ENCODE results near the gene WNT4.
A peak's percentile ranks its signal among the peaks of the same experiment; 100 is the strongest.

WNT4 gene

GRCh38 chr1:22143065-22144033, at the start of gene WNT4:
TSS of gene WNT4 (minus strand) at chr1:22143097. CDS start at chr1:22142922, 175 bp downstream.
- DNase-seq (ENCODE audit: low read depth), result no peak

GRCh38 chr1:22190731-22191130, 47.8 kb upstream of the WNT4 start:
- DNase-seq (ENCODE audit: low read depth), result no peak

- DNase-seq (ENCODE audit: low read depth), result no peak
Measured at GRCh38 chr1:22190251-22190650, 47.4 kb upstream of the WNT4 start.

DNA sequence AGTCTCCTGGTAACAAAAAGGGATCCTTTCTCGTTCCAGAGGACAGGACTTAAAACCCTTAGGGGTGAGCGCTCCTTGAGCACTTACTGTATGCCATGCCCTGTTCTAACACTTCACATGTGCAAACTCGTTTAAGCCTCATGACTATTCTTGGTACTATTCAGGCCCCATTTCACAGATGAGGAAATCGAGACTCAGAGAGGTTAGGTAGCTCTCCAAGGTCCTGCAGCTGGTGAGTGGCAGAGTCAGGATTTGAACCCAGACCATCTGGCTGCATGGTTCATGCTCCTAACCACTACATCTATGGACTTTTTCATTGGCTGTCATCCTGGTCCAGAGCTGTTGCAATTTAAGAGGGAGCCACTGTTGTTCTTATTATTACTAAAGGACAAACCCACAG, 46.7 kb upstream of the WNT4 start:
- no peak for DNase-seq (ENCODE audit: low read depth)

DNA sequence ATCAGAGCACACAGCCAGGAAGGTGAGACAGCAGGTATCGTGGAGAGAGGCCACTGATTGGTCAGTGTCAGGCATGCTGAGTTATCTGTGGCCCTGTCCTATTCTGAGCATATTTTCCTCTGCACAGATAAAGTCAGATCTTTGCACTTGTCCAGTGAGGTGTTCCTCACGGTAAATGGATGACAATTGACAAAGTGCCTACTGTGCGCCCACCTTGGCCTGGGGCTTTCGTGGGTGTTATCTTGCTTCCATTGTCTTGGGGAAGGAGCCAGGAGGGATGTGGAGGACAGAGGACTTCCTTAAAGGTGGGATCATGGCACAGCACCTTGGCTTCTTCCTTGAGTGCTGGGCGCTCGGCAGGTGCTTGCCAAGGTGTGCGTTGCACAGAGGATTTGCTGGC, 46.0 kb upstream of the WNT4 start:
- DNase-seq (ENCODE audit: low read depth), result no peak

DNA sequence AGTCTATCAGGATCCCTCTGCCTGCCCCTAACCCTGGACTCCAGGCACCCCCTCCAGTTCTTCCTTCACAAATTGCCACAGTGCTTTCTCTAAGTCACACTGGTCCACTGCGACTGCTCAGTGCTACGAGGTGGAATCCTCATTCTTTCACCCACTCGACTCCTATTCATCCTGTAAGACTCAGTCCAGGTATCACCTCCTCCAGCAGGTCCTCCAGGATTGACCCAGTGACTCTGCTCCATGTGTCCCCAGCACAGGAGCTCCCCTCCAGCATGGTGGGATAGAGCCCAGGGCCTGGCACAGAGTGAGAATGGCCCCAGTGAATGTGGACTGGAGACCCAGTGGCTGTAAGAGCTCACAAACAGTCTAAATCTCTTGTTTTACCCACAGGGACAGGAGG, 45.5 kb upstream of the WNT4 start:
- no peak for DNase-seq (ENCODE audit: low read depth)

GRCh38 chr1:22186311-22186710, 43.4 kb upstream of the WNT4 start:
- DNase-seq (ENCODE audit: low read depth), result no peak

GRCh38 chr1:22184892-22185612, 42.2 kb upstream of the WNT4 start:
- DNase-seq (ENCODE audit: low read depth), result peak; percentile 2

DNA sequence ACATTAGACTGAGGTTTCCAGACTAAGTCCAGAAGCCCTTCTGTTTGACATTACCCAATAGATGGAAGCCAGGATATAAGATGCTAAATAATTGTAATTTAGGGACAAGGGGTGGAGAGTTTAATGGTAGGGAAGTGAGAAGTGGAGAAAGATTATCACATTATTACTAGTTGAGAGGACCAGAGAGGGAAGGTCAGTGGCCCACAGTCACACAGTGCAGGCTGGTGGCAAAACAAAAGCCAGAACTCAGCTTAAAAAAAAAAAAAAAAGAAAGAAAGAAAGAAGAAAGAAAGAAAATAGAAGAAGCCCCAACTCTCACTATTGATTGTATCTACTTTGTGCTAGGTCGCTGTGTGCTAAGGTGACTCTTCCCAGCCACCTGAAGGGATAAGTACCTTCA, 41.6 kb upstream of the WNT4 start:
- DNase-seq (ENCODE audit: low read depth), result no peak

DNA sequence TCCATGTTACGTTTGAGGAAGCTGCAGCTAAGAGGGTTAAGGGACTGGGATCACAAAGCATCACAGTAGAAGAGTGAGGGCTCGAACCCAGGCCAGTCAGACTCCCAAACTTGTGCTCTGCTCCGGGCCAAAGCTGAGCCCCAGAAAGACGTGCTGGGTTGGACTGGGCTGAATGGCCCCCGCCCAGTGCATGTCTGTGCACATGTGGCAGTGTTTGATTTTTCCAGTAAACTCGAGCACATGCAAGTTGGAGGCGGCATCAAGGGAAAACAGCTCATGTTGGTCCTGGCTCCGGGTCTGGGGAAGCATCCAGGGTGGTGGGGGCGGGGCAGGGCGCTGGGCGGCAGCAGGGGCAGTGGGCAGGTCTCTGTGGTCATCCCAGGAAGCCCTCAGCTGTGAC, 39.8 kb upstream of the WNT4 start:
- no peak for DNase-seq (ENCODE audit: low read depth)

DNA sequence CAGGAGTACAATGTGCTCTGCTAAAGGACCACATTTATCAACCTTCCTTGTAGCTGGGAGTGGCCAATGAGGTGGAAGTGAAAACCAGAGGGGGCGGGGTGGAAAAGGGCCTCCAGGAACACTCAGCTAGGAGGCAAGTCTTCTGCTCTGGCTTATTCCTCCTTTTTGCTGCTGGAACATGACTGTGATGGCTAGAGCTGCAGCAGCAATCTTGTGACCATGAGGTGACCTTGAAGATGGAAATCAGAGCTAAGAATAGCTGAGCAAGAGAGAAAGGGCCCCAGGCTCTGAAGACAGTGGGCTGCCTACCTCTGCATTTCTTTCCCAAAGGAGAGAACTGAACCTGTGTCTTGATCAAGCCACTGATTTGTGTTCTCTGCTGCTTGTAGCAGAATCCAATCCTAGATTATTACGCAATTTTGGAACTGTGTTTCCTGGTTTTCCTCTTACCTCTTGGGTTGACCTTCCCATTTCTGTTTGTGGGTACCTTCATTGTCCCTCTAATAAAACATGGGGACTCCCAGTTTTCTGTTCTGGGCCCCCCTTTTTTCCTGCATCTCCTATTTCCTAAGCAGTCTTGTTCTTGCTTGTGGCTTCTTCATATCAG, 36.4 kb upstream of the WNT4 start:
- no peak for DNase-seq (ENCODE audit: low read depth)

GRCh38 chr1:22177354-22178003, 34.6 kb upstream of the WNT4 start:
- DNase-seq (ENCODE audit: low read depth), result no peak

- DNase-seq (ENCODE audit: low read depth), result no peak
Measured at GRCh38 chr1:22176258-22176657, 33.4 kb upstream of the WNT4 start.

DNA sequence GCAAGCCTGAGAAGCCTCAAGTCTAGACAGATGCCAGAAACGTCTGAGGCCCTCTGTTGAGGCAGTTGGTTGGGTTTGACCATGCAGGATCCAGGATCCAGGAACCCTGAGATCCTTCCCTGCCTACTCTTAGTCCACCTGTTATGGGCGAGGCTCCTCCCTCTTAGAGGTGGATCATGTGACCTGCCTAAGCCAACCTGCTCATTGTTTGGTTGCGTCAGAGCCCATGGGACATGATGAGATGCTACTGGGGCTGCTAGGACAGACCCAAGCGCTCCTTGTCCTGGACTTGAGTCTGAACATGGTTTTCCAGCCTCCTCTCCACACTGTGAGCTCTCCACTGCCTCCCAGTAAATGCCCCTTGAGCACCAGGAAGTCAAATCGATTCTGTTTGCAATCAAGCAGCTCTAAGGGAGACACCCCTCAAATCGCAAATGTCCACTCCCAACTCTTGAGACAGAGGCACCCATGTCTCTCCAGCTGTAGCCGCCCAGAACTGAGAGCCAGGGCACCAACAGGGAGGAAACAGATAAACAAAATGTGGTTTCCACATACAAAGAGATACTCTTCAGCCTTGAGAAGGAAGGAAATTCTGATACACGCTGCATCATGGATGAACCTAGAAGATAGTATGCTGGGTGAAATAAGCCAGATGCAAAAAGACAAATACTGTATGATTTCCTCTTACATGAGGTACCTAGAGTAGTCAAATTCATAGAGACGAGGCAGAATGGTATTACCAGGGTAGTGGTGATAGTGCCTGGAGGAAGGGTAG, 31.7 kb upstream of the WNT4 start:
- no peak for DNase-seq (ENCODE audit: low read depth)

- no peak for DNase-seq (ENCODE audit: low read depth)
Measured at GRCh38 chr1:22171951-22172715, 29.2 kb upstream of the WNT4 start.

GRCh38 chr1:22169816-22170215, 26.9 kb upstream of the WNT4 start:
- DNase-seq (ENCODE audit: low read depth), result no peak

- DNase-seq (ENCODE audit: low read depth), result no peak
Measured at GRCh38 chr1:22168412-22168973, 25.6 kb upstream of the WNT4 start.

- DNase-seq (ENCODE audit: low read depth), result no peak
Measured at GRCh38 chr1:22166439-22166838, 23.5 kb upstream of the WNT4 start.

DNA sequence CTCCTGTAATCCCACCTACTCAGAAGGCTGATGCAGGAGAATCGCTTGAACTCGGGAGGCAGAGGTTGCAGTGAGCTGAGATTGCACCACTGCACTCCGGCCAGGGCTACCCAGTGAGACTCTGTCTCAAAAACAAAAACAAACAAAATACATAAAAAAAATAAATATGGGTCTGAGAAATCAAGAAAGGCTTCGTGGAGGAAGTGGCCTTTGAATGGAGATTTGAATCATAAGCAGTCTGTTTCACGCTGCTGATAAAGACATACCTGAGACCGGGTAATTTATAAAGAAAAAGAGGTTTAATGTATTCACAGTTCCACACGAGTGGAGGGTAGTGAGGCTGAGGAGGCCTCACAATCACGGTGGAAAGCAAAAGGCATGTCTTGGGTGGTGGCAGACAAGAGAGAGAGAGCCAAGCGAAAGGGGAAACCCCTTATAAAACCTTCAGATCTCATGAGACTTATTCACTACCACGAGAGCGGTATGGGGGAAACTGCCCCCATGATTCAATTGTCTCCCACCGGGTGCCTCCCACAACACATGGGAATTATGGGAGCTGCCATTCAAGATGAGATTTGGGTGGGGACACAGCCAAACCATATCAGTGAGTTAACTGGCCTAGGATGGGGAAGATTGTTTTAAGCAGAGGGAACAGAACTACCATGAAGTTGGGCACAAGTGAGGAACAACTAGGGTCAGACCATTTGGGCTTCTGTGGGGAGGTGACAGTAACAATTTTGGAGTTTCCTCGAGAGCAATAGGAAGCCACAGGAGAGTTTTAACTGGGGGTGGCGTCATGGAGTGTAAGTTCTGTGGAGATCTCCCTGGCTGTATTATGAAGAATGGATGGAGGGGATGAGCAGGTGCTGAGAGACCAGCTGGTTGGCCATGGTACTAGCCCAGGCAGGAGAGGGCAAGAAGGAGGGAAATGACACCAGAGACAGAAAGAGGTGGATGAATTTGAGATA, 22.2 kb upstream of the WNT4 start:
- no peak for DNase-seq (ENCODE audit: low read depth)

Measured in GM04504 (cell line).